Lower leg skin (tissue), 4 donors: ENCODE measurements around the gene HCST. TPM values are rescaled to one million over a fixed set of nuclear protein-coding genes. Genes with fewer than 3 reads are reported as not detected.
"Not testable (repeated sequence)": the region's sequence is repeated elsewhere in the genome, so short reads cannot be mapped to it uniquely, and the experiment has no call there.

Experiments
- DNase-seq, 2 donors: peaks; one replicate each; pipeline ENCODE4 v3.0.0-alpha.2; 2019; ENCODE audit warnings: low spot score in 2 of 2
- H3K4me3 ChIP-seq: fragments of 200-600 bp; sonication (generic); 2 replicates; pipeline ENCODE4 v1.5.1; 2017; ENCODE audit warnings: mild to moderate bottlenecking, low read depth; ENCODE audit not compliant: poor library complexity, severe bottlenecking
- POLR2A ChIP-seq, 2 donors: fragments of 450-650 bp; IDR thresholded peaks; one replicate each; pipeline ENCODE4 v1.6.1; 2016 to 2017; ENCODE audit warnings: antibody characterized with exemption in 2 of 2, mild to moderate bottlenecking in 1 of 2, moderate library complexity in 1 of 2
- WGBS, 2 donors: methylation state at CpG; one replicate each; pipeline ENCODE4 v1.1.5; 2018; 5-methylcytosine and 5-hydroxymethylcytosine counted together
- intact Hi-C: fragments of 100-400 bp; cut with DNase I; formaldehyde crosslinking; loops from one replicate; pipeline ENCODE4 v1.15.0; 2023; ENCODE audit warnings: low total_unique reads
- total RNA-seq, 4 donors: library from RNA; depleted of rRNA; stranded (reverse); fragments of >200 nt; gene quantifications; one replicate each; pipeline ENCODE4 v1.1.0, GENCODE V29; 2016
- TF ChIP-seq, protein P1 (sequence below), 3 donors: fragments of 450-650 bp; IDR thresholded peaks; one replicate each; pipeline ENCODE4 v1.5.1; 2016; ENCODE audit warnings: antibody characterized with exemption in 3 of 3, mild to moderate bottlenecking in 3 of 3, moderate library complexity in 2 of 3

HCST gene
- total RNA-seq, 4 donors from 2014 or later, result 0.79 to 8.4 (median 4.4) TPM; not detected in 1

DNA sequence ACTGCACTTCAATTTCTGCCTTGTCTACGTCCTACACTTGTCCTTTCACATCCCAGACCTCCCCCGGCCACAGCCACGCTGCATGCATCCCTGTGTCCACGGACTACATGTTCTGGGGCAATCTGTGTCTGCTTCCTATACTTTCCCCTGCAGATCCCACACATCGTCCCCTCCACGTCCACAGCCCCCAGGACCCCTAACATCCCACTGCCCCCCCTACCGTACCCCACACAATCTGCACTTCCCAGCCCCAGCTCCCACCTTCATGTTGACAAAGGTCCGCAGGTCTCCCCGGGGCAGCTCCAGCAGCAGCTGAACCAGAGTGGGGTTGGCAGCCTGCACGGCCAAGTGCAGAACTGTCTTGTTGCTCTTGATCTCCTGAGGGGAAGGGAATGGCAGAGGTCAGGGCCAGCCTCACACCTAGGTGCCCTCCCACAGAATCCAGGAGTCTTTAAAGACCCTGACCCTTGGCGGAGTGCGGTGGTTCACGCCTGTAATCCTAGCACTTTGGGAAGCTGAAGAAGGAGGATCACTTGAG lies 12.1 kb upstream of the HCST start:
- H3K4me3 ChIP-seq, result no peak overlapping the region
- TF ChIP-seq, protein P1, sequence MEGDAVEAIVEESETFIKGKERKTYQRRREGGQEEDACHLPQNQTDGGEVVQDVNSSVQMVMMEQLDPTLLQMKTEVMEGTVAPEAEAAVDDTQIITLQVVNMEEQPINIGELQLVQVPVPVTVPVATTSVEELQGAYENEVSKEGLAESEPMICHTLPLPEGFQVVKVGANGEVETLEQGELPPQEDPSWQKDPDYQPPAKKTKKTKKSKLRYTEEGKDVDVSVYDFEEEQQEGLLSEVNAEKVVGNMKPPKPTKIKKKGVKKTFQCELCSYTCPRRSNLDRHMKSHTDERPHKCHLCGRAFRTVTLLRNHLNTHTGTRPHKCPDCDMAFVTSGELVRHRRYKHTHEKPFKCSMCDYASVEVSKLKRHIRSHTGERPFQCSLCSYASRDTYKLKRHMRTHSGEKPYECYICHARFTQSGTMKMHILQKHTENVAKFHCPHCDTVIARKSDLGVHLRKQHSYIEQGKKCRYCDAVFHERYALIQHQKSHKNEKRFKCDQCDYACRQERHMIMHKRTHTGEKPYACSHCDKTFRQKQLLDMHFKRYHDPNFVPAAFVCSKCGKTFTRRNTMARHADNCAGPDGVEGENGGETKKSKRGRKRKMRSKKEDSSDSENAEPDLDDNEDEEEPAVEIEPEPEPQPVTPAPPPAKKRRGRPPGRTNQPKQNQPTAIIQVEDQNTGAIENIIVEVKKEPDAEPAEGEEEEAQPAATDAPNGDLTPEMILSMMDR (IDR thresholded peaks at IDR 0.05), result no peak
- TF ChIP-seq POLR2A (IDR thresholded peaks at IDR 0.05), result no peak
- 91 to 97% methylated on average over 13 of the region's 13 CpGs for WGBS, 2 donors
- intact Hi-C loops, result no loop called here
- DNase-seq, result no peak

DNA sequence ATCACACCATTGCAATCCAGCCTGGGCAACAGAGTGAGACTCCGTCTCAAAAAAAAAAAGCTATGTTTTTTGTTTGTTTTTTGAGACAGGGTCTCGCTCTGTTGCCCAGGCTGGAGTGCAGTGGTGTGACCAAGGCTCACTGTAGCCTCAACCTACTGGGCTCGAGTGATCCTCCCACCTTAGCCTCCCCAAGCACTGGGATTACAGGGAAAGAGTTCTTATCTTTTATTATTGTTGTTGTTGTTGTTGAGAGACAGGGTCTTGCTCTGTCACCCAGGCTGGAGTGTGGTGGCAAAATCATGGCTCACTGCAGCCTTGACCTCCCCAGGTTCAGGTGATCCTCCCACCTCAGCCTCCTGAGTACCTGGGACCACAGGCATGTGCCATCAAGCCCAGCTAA lies 10.5 kb upstream of the HCST start:
- DNase-seq, H3K4me3 ChIP-seq, intact Hi-C loops: not testable (repeated sequence)
- WGBS, 2 donors, result 97% methylated on average over 3 of the region's 3 CpGs

DNA sequence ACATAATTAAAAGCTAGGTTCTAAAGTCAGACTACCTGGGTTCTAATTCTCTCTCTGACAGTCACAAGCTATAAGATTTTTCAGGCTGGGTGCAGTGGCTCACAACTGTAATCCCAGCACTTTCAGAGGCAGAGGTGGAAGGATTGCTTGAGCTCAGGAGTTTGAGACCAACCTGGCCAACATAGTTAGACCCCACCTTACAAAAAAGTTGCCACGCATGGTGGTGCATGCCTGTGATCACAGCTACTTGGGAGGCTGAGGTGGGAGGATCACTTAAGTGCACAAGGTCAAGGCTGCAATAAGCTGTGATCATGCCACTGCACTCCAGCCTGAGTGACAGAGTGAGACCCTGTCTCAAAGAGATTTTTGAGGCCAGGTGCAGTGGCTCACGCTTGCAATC lies 8.0 kb upstream of the HCST start:
- intact Hi-C loops, result no loop called here
- WGBS, 2 donors, result 93 to 100% methylated on average over 2 of the region's 2 CpGs
- TF ChIP-seq, protein P1 (IDR thresholded peaks at IDR 0.05), result no peak
- no peak for TF ChIP-seq POLR2A (IDR thresholded peaks at IDR 0.05)
- H3K4me3 ChIP-seq, result no peak overlapping the region
- no peak for DNase-seq

DNA sequence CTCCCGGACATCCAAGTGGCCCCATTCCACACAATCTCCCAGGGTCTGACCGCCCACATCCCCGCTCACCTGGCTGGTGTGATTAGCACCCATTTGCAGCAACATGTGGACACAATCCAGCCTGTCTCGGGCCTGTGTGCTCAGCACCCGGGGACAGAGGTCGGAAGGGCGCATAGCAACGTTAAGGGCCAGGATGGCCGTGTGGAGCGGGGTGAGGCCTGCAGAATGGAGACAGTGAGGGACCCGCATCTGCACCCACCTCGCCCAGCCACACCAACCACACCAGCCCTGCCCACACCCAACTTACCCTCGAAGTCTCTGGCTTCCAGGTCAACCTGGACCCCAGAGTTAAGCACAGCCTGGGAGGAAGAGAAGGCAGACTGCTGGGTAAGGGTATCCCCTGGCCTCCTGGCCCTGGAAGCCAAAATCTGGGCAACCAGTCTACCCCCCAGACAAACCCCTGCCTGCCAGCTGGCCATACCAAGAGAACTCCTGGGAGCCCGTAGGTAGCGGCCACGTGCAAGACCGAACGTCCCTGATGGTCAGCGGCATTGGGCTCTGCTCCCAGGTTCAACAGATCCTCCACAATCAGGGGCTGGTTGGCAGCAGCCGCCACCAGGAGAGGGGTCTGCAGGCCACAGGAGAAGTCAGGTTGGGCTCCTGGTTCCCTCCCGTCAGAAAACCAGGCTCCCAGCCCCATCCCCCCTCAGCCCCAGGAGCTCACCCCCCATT lies 6.3 kb upstream of the HCST start:
- DNase-seq, result no peak
- intact Hi-C loops, result loop anchor here (5.0 kb wide), 1 partner anchor 36 kb away; no protein-coding TSS in a partner anchor
- TF ChIP-seq, protein P1 (IDR thresholded peaks at IDR 0.05), result no peak
- no peak for TF ChIP-seq POLR2A (IDR thresholded peaks at IDR 0.05)
- 93 to 96% methylated on average over 19 to 20 of the region's 21 CpGs for WGBS, 2 donors
- H3K4me3 ChIP-seq, result no peak overlapping the region

DNA sequence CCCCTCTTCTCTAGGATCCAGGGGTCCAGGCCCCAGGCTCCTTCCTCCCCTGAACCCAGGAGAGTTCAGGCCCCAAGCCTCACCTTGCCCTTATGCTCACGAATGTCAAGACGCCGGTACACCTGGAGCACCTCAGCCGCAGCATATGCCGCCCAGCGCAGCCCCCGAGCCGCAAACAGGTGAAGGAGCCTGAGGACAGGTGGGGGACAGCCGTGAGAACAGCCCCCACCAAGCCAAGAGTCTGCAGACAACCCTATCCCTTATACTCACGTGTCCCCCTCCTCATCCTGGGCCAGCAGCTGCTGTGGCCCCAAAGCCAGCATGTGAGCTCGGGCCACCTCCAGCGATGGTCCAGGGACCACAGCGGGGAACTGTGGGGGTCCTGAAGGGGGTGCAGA lies 5.7 kb upstream of the HCST start:
- H3K4me3 ChIP-seq, result no peak overlapping the region
- no peak for DNase-seq
- intact Hi-C loops, result loop anchor here (5.0 kb wide), 1 partner anchor 36 kb away; no protein-coding TSS in a partner anchor
- WGBS, 2 donors, result 85 to 92% methylated on average over 13 of the region's 13 CpGs
- TF ChIP-seq, protein P1 (IDR thresholded peaks at IDR 0.05), result no peak
- no peak for TF ChIP-seq POLR2A (IDR thresholded peaks at IDR 0.05)

DNA sequence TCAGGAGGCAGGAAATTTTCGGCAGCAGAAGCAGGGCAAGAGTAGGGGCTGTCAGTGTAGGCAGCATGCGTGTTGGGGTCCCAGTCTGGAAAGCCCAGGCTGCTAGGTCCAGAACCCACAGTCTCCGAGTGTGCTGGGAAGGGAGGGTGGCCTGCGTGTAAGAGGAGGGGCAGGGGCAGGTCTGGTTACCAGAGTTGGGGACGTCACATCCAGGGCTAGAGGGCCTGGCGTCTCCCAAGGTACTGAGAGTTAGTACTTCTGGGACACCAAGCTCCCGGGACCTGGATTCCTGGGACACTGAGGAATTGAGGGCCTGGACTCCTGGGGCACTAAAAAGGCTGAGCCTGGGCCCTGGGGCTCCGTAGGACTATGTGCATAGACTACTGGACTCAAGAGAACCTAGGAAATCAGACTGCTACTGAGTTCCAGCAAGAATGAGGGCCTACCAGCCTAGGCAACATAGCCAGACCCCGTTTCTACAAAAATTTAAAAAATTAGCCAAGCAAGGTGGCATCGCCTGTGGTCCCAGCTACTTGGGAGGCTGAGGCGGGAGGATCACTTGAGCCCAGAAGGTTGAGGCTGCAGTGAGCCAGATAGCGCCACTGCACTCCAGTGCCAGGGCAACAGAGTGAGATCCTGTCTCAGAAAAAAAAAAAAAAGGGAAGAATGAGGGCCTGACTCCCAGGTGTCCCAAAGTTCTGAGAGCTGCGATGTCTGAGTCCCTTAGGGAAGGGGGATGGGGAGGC lies 4.5 kb upstream of the HCST start:
- TF ChIP-seq, protein P1 (IDR thresholded peaks at IDR 0.05), result no peak
- no peak for TF ChIP-seq POLR2A (IDR thresholded peaks at IDR 0.05)
- H3K4me3 ChIP-seq, result no peak overlapping the region
- WGBS, 2 donors, result 87 to 88% methylated on average over 13 of the region's 13 CpGs
- intact Hi-C loops, result loop anchor here (5.0 kb wide), 1 partner anchor 34 kb away; no protein-coding TSS in a partner anchor
- no peak for DNase-seq
